NCI-H1417 (cell line): ENCODE results near the gene FRMD3.
A peak's percentile ranks its signal among the peaks of the same experiment; 100 is the strongest.

Experiments
- DNase-seq, 3 experiments: peaks; one replicate each; lab custom pipeline; 2025; lab: John Stamatoyannopoulos, UW

The FRMD3 gene

DNA sequence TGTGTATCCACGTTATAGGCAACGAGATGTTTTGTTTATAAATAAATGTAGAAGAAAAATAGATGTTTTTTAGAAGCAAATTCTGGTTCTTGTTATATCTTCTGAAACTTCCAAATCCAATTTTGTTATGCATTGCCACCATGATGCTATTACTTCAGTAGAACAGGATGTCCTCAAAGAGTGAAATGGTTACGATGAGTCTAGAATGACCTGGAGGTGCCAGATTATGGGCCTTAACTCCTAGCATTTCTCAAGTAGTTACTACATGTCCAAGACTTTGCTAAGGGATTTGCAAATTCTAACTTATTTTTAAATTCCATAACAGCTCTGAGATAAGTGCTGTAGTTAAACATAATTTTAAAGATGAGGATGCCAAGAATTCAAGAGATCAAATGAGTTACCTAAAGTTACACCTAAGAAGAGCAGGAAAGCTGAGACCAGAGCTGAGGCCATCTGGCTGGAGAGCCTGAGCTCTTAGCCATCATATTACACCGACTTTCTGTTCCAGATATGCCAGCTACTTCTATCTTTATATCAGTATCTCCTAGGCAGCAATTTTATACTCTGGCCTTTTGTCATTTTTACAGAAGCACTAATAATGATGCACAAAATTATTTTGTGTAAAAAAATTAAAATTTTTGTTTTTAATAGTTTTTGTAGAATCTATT, 302.0 kb downstream of the FRMD3 start:
- no peak for DNase-seq

DNA sequence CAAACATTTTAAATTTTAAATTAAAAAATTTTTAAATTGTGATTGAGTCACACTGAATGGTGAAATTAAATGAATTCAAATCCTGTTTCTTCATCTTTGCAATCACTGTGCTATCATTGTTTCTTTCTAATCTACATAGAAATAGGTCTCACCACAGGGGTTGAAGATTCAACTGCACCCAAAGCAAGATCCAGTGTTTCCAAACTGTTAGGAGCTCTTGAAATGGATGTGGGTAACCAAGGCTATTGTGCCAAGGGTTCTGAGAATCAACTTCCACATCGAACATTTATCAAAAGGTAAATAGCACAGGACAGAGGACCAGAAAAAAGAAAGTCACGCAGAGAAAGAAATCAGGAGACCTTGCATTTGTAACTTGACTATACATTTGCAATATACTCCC, 302.7 kb downstream of the FRMD3 start:
- no peak for DNase-seq

DNA sequence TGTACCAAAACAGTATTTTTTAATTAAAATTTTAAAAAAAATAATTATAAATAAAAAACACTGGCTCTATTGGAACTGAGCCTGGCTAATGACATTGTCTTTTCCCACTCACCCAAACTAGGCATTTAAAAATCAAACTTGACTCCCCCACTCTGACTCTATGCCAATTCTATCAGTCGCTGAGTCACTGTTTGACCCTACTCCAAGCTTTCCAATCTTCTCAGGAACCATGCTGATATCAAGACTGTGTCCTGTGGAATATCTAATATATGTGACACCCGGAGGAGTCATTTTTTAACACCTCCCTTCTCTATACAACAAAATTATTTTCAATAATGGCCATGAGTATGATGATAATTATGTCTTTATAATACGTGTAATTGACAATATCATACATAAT, 303.7 kb downstream of the FRMD3 start:
- no peak for DNase-seq

DNA sequence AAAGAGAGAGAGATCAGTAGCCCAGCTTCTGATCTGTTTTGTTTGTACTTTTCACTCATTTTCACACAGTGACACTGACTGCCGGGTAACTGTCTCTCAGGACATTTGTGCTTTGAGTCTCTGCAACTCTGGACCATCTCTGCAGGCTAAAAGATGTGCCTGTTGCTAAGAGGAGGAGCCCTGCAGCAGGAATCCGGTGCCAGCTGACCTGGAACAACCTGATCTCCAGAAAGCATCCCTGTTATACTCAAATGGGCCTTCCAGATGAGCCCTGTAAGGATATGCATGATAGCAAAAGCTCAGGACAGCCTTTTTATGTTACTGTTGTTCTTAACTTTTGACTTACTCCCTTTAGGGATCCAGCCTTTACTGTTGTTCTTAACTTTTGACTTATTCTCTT, 304.6 kb downstream of the FRMD3 start:
- no peak for DNase-seq

DNA sequence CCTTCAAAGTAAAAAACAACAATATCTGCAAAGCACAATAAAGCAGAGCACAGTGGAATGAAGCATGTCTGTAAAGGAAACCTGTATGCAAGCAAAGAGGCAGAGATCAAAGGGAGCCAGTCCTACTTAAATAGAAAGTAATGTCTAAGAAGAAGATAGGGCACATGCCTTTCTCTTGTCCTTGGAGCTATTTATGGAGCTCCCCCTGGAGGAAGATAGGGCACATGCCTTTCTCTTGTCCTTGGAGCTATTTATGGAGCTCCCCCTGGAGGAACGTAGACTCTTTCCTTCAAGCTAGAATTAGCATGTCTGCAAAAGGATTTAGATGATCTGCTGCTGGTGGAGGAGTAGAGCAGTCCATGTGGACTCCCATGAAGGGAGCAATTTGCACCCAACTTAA, 307.2 kb downstream of the FRMD3 start:
- no peak for DNase-seq

DNA sequence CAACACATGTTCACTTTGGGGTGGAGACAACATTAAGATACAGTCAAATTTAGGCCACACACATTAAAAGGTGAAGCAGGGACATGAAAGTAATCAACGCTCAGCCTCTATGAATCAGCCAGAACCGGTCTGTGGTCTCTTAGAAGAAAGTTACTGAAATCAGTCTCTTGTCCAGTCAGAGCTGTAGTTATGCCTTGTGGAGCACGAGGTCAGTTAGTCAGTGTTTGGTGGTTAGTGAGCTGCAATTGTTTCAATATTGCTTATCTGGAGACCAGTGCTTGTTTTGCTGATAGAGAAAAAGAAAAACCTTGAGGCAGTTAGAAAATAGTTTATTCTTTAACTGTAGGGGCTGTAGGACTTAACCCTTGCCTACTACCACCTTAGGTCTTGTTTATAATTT, 317.5 kb downstream of the FRMD3 start:
- no peak for DNase-seq

DNA sequence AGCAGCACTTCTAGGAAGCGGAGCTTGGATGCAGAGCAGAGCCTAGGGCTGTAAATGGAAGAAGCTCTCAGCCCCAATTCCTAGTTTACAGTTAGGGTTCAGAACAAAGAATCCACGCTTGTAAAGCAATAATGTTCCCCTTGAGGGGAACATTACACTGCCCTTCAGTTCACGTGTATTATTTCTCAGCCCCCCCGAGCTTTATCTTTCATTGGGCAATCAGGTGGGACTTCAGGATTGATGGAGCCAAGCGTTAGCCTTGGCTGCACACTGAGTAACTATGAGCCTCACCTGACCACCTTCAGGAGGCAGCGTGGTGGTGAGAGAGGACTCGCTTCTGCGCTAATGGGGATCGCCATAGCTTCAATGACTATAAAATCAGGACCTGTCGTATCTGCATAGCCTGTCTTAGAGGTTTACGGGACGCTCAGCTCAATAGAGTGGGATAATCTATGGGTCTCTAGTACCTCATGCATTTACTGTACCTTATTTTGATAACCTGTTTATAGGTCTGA, 318.2 kb downstream of the FRMD3 start:
- no peak for DNase-seq

DNA sequence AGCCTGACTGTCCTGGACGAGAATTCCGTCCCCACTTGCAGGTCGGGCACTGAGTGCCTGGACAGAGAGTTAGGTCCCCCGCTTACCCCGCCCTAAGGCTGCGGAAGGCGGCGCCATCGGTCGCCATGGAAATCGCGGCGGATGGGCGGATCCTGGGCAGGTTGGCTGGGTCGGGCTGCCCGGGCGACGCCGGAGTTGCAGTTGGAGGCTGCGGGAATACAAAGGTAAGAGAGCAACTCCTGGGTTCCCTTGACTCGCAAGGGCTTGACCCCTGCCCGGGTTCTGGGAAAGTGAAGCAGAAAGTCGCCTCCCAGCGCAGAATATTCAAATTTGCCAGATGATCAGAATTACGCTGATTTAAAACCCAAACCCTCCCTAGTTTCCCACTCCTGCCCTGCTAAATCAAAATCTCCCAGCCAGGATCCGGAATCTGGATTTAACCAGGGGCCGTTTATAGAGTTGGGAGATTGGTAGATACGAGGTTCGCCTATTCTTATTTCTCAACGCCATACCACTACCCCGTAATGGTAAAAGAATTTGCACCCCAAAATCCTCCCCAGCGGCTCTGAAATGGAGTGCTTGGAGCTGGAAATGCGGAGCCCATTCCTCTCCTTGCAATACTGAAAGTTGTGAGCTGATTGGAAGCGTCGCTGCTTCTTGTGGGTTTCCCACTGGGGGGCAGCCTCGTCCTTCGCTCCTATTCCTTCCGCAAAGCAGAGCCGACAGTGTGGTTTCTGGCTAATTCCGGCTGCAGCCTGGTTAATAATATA, 318.9 kb downstream of the FRMD3 start:
- peak; percentile 77 to 94 (median 83) for DNase-seq

DNA sequence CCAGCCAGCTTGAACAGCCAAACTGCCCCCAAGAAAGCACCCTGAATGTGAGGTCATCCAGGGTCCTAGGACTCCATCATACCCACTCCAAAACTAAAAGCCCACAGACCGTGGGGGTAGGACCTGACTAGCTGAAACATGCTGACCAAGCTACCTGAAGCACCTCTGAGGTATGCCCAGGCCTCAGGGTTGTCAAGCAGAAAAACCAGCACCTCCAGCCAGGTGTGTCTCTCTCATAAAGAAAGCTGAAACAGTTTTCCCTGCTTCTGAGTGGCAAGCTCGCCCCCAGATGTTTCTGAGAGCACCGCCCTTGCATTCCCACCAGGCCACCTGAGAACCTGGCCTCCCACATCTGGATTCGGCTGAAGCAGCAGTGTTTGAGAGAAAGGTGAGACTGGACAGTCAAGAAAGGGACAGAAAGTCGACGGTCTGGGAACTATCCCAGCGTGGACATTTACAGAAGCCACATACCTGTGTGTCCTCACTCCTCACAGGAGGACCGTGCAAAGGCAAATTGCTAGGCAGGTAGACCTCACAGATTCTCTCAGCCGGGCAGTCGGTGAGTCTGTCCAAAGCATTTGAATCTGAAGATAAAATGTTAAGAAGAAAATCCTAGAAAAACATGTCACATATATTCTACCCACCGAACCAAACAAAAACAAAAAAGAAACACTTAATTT, 319.6 kb downstream of the FRMD3 start:
- DNase-seq, result peak in 1 of 3 experiments; percentile 59

DNA sequence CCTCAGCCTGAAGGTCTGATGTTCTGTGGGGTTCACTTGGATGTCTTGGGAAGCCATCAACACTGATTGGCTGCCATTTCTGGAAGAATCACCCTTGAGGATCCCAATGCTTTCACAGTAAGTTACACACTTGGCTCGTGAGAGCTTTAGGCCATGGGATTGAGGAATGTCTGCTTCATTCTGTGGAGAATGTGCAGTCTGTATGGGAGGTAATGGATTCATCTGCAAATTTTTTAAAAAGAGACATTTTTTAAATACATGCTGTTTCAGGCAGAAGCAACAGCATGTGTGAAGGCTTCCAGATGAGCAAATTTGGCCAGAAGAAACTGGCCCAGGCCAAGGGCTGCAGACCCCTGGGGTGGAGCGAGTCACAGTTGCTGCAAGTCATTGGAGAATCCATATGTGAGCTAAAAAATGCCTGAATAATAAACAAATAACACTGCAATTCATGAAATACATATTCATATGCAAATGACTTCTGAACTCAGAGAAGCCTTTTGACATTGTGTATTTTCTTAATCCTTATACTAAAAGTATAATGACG, 328.9 kb downstream of the FRMD3 start:
- no peak for DNase-seq

DNA sequence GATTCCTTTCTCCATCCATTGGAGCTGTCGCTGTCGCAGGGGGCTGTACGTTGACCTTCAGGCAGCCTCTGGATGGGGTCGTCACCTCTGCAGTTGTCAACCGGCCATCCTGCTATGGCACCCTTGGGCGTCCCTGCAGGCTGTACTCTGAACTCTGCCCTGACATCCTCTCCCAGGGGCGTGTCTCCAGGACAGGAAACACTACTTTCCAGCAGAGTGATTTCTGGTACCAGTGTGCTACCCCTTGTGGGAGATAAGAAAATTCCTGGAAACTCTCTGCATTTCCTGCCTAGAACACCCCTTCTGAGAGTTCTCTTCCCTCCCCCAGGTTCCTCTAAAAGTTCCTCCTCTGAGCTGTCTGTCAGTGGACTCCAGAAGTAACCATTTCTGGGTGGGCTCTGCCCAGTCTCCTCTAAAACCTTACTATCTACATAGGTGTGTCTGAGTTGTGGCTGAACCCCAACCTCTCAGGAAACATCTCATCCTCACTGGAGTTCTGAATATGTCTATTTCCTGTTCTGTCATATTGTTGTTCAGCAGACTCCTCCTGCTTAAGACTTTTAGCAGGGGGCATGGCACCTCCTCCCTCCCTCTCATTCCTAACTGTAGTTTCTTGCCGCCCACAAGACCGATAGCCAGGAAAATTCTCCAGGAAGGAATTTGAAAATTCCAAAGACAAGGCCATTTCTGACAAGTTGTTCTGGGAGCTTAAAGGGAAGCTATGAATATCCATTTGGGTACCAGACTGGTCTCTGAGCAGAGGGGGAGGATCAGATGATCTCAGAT, 329.9 kb downstream of the FRMD3 start:
- no peak for DNase-seq

DNA sequence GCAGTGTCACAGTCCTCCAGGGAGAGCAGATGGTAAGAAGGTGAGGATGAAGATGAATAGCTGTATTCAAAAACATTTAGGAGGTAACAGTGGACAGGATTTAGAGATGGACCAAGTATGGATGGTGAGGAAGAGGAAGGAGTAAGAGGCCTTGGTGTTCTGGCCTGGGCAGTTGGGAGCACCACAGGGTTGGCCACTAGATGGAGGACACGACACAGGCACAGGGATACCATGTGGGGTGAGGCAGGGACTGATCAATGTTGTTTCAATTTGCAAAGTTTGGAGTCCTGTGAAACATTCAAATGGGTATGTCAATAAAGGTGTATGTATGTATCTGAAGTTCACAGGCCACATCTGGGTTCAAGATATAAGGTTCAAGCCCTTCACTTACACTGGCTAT, 334.2 kb downstream of the FRMD3 start:
- DNase-seq, result no peak

DNA sequence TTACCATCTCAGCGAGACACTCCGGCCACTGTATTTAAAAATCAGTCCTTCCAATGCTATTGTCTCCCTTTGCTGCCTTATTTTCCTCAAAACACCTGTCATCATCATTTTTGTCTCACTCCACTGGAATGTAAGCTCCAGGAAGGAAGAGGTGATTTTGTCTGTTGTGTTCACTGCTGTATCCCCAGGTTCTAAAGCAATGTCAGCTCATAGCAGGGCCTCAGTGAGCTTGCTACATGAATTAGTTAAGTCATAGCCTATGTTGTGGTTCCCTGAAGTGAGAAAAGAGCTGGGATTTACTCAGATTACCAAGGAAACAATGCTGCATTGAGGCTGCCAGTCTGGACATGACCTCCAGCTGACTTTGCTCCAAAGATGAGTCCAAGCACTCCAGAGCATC, 337.7 kb downstream of the FRMD3 start:
- DNase-seq, result no peak

DNA sequence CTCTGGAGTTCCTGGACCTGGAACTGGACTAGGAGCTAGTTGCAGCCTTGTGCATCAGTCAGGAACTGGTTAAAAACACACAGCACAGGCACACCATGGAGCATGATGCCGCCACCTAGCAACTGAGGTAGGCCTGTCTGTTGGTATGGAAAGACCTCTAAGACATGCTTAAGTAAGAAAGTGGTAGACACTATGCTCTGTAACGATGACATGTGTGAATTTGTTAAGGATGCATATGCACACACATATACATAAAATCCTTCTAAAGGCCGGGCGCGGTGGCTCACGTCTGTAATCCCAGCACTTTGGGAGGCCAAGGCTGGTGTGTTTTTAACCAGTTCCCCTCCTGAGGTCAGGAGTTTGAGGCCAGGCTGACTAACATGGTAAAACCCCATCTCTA, 338.4 kb downstream of the FRMD3 start:
- DNase-seq, result no peak

DNA sequence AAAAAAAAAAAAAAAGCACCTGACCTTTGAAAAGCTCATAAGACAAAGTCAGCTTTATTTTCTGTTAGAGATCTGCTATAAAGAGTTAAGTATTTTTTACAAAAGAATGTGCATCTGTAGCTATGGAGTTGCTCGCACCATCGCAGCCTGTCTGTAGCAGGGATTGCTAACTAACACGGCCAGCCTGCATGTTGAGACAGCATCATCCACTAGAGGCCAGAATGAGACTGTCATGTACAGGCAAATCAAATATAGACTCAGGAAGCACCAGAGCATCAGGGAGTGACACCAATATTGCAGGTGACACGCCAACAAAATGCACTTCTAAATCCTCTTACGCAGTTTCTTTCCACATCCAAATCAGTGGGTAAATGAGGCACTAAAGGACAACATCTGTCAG, 339.0 kb downstream of the FRMD3 start:
- DNase-seq, result peak in 2 of 3 experiments; percentile 56 to 84

DNA sequence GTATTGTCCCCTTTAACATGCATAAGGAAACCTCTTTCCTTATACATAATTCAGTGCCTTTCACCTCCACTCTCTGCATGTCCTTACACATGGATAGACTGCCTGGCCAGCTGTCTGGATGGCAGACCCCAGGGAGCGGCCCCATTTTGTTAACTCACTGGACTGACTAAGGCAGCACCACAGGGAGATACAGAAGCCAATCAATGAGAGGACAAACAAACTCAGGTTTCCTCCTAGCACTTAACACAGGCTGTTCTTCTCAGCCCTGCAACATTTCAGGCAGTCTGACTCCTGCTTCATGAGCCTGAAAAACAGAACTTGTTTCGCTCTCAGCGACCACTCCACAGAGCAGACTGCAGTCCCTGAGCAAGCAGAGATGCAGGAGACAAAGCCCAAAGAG, 339.8 kb downstream of the FRMD3 start:
- peak in 2 of 3 experiments; percentile 33 to 73 for DNase-seq

DNA sequence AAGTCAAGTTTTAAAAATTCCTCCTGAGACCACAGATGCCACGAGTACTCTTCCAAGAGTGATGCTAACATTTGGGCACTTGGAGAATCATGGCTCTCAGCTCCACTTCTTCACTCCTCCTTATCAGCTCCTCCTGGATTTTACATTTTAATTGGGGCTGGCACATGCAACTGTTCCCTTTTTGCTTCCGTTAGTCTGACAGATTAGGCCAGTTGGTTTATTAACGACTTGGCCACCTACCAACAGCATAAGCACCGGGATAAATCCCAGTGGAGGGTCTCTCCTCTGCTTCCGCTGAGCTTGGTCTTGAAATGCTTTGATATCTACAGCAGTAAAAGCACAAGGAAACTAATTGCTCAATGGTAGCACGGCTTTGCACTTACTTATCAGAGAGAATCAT, 340.6 kb downstream of the FRMD3 start:
- DNase-seq, result peak in 1 of 3 experiments; percentile 40

DNA sequence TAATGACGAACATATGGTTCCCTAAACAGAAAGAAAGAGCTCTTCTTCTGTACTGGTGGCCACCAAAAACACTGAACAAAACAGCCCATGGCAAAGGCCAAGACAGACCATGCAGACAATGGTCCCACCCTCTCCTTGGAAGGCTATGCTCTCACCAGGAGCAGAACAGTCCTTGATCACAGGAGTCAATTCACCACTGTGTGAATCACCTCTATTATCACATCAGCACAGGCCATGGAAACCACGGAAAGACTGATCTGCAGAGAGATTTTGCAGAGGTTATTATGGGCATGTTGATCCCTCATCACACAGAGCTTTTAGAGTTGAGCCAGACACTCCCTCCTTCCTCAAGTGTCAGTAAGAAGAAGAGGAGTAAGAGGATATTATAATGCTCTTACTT, 341.3 kb downstream of the FRMD3 start:
- no peak for DNase-seq
